Measurements from ENCODE around the gene RPRD1B.
"Not testable (repeated sequence)": the region's sequence is repeated elsewhere in the genome, so short reads cannot be mapped to it uniquely, and the experiment has no call there.

RPRD1B gene

DNA sequence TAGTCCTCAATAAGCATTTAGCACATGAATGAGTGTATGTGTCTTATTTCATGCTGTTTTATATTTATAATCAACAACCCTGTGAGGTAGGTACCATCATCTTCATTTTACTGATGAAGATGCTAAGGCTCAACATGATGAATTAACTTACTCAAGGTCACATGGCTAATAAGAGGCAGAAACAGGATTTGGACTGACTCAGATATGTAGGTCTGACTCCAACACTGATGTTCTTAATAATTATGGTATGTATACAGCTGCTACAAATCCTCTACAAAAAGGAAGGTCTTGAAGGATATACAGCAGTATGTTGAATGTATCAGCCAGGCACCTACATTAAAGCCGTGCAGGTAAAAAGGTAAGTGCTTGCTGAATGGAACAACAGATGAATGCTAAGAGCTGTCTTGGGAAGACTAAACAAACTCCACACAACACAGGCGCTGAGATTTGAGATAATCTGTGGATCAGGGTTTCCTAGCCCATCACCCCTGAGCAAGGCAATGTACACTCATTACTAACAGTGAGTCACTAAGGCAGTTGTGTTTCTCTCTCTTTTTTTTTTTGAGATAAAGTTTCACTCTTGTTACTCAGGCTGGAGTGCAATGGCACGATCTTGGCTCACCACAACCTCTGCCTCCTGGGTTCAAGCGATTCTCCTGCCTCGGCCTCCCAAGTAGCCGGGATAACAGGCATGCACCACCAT lies 32.2 kb upstream of the RPRD1B start:
- DNase-seq (ENCODE audit: low read depth, low spot score), result no peak

DNA sequence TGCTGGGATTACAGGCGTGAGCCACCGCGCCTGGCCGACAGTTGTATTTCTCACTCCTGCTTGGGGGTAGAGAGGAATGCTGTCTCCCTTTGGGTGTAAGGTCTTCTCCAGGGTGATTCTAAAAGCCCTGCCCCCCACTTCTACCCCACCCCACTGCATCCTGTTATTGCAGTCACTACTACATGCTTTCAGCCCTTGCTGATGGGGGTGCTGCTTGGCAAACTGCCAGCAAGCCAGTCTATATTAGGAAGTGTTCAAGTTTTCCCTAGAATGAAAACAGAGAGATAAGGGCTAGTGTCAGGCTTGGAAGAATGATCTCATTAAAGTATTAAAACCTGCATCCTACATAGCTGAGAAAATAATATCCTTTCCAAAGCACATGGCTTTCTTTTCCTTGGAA lies 31.6 kb upstream of the RPRD1B start:
- no peak for DNase-seq (ENCODE audit: low read depth, low spot score)

DNA sequence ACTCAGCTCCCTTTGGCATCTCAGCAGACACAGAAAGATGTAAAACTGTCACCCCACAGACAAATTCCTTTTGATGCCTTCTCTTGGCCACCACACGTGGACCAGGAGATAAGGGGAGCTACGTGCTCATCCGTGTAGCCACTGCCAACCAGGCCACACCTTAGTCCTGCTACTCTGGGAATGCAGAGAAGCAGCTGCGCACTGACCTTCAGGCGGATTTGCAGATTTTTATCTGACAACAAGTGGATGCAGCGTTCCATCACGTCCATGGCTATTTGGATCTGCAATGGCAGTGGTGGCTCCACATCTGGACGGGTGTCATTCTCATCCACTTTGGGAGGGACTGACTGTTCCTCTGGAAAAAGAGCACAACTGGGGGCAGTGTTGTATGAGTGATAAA lies 31.1 kb upstream of the RPRD1B start:
- no peak for DNase-seq (ENCODE audit: low read depth, low spot score)

DNA sequence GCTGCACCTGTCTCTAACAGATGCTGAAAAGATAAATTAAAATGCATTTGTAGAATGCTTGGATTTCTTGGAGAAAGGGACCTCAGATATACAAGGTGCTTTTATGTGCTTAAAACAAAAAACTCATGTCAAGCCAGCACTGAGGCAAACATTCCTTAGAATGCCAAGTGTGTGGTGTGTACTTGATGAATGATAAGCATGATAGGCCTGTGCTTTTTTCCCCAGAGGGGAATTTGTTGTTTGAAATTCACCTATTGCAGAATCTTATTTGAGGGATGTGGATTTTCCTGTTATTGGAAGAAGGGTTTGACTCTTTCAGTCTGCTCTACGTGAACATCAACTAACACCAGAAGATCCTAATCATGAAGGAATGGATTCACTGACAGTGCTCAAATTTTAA lies 29.1 kb upstream of the RPRD1B start:
- DNase-seq (ENCODE audit: low read depth, low spot score), result no peak

DNA sequence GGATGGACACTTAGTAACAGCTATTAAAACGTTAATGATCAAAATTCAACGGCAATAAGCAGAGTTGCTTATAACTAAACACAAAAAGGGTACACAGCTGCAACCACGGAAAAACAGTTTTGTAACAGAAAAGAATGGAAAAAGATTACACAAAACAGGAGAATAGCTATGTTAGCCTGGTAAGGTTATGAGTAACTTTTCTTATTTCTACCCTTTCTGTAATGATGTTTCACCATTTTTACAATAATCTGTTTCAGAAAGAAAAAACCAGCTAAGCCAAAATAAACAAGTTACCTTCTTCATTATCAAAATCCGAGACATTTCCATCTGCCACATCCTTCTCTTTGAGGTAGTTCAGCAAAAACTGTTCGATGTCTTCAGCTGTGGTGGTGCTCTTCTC lies 27.6 kb upstream of the RPRD1B start:
- no peak for DNase-seq (ENCODE audit: low read depth, low spot score)

DNA sequence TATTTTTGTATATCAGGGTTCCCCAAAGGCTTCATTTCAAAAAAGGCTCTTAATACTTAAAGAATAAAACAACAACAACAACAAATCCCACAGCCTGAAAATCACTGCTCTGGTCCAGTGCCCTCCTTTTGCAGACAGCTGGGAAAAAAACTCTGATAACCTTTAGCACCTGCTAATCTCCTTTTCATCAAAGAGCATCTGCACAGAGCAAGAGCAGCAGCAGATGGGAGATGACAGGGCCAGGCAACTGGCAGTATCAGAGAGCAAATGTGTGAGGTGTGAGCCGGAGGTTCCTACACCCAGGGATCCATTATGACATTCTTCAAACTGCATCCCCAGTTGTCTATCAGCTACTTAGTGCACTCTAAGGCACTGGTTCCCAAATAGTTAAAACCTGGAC lies 26.0 kb upstream of the RPRD1B start:
- DNase-seq (ENCODE audit: low read depth, low spot score), result no peak

DNA sequence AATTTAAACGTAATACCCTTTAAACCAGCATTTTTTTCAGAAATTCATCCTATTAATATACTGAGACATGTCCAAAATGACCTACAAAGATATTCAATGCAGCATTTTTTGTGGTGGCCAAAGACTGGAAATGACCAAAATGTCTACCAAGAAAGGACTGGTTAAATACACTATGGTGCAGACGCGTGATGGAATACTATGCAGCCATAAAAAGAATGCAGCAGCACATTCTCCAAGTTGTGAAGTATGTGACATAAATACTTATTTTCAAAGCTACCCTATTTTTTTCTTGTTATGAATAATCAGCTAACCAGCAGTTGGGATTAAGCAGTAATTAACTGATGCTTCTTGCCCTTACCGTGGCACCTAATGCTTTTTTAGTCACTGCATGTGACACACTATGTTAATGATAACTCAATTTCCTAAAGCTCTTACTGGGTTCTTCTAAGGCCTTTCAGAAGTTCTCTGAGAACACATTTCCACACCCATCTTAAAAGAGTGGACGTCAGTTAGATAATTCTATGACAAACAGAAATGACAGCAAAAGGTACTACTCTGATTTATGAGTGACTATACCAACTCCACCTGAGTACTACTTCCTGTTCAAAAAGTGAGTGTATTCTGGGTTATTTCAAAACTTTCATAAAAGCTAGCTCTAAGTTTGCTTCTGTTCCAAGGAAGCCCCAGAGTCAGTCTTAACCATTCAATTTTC lies 25.2 kb upstream of the RPRD1B start:
- DNase-seq (ENCODE audit: low read depth, low spot score), result no peak

DNA sequence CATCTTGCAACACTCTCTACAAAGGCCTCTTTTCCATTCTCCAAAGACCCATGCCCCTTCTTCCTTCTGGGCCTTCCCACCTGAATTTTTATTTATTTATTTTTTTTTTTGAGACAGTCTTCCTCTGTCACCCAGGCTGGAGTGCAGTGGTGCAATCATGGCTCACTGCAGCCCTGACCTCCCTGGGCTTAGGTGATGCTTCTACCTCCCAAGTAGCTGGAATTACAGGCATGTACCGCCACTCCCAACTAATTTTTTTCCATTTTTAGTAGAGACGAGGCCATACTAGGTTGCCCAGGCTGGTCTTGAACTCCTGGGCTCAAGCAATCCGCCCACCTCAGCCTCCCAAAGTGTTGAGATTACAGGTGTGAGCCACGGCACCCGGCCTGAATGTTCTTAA lies 24.1 kb upstream of the RPRD1B start:
- not testable (repeated sequence) for DNase-seq (ENCODE audit: low read depth, low spot score)

DNA sequence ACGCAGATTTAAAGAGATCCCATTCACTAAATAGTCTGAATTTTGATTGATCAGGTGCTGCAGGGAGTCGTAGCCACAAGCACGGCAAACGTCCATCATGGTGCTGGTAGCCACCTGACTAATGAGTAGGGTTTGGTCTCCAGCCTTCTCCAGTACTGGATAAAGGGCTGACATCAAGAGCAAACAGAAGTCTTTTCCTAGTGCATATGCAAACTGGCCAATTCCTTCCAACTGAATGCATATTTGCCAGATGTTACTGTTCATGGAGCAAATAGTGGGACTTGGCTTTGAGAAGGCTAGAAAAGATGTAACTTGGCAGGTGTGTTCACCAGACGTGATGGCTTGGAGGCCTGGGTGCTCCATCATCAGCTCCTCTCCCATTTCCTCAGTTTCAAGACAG lies 21.9 kb upstream of the RPRD1B start:
- DNase-seq (ENCODE audit: low read depth, low spot score), result no peak

DNA sequence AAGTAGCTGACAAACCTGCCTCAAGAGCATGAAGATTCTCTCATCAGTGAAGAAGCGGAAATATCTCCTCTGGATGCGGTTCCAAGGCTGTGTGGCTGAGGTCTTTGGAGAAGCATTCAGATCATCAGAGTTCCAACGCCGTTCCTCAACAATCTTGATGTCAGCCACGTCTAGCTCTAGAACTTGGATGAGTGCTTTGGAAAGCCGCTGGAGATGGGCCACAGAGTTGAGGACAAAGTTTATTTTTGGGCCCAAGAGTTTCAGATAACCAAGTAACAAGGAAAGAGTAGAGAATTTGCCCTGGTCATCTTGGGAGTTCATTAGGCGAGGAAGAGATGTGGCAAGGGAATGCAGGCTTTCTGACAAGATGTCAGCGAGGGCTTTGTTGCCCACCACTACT lies 21.2 kb upstream of the RPRD1B start:
- DNase-seq (ENCODE audit: low read depth, low spot score), result no peak

DNA sequence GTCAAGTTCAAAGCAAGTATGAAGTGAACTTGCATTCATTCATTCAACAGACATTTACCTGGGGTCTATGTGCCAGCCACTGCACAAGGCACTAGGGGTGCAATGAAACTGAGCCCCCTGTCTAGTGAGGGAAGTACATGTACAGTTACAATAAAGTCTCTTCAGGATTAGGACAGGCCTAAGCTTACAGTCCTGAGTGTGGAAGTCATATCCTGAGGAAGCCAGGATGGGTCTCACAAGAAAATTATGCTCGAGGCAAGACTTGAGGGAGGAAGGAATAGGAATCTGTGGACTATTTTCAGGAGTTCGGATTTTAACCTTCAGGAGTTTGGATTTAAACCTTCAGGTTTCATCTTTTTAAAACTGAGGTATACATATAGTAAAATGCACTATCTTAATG lies 19.7 kb upstream of the RPRD1B start:
- no peak for DNase-seq (ENCODE audit: low read depth, low spot score)

DNA sequence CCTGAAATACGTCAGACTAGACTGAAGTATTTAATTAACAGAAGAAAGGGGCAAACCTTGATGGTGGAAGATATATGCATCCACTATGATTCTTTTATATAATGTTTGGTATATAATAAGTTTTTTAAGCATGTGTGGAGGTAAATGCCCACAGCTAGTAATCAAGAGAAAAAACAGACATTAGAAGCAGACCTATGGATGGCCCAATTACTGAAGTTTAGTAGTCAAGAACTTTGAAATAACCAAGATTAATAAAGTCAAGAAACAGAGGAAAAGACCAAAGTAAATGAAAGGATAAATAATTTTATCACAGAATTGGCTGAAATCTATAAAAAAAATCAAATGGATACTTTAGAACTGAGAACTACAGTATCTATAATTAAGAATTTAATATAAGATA lies 15.6 kb upstream of the RPRD1B start:
- DNase-seq (ENCODE audit: low read depth, low spot score), result no peak

DNA sequence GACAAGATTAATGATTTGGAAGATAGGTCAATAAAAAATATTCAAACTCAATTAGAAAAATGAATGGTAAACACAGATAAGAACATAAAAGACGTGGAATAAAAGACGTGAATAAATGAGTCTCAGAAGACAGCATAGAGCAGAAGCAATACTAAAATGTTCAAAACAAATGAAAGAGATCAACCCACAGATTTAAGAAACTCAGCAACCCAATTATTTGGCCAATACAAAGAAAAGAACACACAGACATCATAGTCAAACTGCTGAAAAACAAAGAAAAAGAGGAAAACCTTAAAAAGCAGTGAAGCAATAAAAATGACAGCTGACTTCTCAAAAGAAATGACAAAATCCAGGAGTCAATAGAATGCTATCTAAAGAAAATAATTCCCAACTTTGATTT lies 15.2 kb upstream of the RPRD1B start:
- no peak for DNase-seq (ENCODE audit: low read depth, low spot score)

DNA sequence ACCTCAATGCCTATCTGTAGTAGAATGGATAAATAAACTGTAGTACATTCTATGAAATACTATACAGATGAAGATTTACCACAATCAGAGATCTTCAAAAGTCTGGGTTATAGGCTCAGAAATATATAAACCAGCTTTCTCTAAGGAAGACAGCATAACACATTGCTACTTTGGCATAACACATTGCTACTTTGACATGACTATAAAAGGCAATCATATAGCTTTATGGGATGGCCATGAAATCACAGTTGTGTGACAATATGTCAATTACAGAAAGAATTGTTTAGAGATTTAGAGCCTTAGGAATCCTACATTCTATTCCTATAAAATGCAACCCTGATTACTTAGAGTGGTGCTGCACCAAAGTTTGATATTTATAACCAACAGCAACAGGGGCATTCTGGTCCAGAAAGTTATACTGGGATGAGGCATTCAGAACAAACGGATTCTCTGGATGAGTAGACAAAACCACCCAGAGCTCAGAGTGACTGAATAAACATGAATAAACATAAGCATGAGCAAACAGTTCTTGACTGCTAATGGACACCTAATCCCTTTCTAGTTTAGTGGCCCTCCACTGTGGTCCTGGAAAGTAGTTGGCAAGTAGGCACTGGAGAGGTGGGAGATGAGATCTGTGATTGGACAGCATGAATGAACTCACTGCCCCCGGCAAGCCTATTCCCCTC lies 12.3 kb upstream of the RPRD1B start:
- DNase-seq (ENCODE audit: low read depth, low spot score), result no peak

DNA sequence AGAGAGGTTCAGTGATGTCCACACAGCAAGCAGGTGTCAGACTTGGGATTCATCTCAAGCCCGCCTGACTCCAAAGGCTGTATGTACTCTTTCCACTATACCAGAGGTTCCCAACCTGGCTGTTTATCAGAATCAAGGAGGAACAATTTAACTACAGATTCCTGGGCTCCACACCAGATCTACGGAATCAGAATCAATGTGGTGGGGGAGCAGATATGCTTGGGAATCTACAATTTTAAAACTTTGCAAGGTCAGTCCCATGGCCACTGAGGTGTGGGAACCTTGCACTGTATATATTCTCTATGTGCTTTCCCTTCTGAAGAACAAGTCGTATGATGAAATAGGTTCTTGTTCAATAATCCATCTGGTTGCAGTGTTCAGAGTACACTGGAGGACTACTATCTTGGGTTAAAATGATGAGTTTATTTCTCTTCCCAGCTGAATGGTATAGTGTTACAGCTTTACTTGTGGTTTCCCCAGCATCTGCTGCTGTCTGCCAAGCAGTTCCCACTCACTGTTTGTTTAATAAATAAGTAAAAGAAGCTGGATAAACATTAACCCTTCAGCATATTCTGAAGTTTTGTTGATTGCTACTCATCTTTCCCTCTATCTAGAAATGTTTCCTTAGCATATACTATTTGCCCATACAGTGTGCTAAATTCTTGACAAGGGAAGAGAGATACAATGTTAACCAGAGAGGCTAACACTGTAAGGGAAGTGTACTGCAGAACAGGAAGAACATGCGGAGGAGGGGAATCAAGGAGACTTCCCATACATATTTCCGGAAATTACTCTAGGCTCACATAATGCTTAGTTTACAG lies 10.2 kb upstream of the RPRD1B start:
- no peak for DNase-seq (ENCODE audit: low read depth, low spot score)

DNA sequence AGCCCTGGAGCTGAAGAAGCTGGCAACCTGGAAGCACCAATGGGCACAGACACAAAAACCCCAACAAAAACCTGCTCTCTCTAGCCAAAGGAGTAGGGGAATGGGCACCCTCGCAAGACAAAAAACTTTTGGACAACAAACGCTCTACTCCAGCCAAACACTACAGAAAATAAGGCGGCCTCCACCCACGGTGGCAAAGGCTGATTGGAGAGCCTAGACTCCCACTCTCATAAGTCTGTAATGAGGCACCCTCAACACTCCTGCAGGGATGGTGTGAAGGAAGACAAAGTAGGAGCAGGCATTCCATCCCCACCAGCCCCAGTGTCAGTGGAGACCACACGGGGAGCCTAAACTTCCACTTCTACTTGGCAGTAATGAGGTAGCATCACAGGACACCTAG lies 9.1 kb upstream of the RPRD1B start:
- no peak for DNase-seq (ENCODE audit: low read depth, low spot score)

DNA sequence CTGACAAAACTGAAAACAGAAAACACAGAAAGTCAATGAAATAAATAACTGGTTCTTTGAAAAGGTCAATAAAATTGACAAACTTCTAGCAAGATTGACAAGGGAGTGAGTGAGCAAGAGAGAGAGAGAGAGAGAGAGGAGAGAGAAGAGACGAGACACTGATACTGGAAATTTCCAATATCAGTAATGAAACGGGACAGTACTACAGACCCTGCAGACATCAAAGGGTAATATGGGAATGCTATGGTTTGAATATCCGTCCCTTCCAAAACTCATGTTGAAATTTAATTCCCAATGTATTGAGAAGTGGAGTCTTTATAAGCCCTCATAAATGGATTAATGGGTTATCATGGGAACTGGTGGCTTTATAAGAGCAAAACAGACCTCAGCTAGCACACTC lies 4.1 kb upstream of the RPRD1B start:
- DNase-seq (ENCODE audit: low read depth, low spot score), result no peak

DNA sequence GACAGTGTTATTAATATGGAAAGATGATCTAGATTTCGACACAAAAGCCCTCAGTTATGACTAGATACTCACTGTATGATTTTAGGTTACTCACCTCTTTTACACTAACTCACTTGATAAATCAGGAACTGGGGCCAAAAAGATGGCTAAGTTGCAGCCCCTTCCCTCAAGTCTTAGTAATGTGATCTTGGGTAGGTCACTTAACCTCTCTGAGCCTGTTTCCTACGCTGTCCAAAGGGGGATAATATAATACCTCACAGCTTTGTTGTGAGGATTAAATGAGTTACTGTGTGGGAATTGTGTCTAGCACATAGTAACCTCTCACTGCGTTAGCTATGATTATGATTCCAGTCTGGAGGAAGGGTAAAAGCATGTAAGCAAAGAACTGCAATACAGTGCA lies 1.6 kb upstream of the RPRD1B start:
- no peak for DNase-seq (ENCODE audit: low read depth, low spot score)

DNA sequence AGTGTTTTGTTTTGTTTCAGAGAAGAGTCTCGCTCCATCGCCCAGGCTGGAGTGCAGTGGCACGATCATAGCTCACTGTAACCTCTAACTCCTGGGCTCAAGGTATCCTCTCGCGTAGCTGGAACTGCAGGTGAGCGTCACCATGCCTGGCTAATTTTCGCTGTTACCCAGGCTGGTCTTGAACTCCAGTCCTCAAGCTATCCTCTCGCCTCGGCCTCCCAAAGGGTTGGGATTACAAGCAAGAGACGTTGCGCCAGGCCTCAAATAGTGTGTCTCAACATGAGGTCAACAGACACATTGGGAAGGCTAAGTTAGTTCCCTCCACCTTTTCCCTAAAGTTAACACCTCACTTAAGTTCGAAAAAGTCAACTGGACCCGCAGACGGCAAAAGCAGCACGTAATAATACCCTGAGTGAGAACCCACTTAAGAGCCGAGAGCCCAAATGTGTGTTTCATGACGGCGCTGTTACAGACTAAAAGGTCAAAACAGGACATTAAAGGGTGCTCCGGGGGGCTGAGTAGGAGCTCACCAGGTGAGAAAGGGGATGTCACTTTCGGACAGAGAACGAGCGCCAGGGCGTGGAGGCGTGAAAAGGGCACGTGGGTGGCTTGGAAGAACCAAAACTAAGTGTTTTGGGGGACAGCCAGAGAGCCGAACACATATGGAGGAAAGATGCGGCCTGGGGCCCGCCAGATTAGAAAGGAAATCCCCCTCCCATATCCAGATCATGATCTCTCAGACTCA lies 789 bp upstream of the RPRD1B start:
- no peak for DNase-seq (ENCODE audit: low read depth, low spot score)

DNA sequence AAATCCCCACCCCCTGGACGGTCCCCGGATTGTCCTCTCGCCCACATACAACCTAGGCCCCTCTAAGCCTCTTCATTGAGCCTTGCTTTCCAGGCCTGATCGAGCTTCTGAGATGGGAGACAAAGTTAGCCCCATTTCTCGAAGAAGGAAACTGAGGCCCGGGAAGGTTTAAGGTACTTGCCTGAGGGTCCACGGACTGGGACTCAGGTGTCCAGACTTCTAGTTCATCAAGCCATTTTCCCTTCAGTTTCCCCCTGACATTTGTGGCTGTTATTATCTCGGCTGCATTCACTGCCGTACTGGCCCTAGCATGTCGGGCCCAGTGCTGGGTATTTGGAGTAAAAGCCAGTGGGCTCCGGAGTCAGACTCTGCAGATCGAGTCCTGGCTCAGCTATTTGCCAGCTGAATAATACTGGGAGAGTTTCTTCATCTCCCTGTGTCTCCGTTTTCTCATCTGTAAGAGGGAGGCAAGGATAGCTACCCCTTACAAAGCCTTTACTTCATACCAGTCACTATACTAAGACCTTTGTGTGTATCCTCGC lies 633 bp downstream of the RPRD1B start:
- no peak for DNase-seq (ENCODE audit: low read depth, low spot score)

DNA sequence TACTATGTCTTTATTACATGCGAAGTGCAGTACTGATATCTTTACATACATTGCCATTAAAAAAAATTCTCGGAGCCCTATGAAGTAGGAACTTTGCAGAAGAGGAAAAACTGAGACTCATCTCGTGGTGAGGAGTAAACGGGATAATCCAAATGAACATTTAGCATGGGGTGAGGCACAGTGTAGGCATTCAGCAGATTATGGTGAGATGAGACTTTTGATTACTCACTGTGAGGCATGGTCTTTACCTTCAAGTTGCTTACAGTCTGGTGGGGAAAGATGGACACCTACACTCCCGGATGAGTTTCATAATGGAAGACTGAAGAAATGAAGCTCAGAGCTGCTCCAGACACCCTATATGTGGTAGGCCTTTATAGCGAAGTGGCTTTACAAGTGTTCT lies 1.4 kb downstream of the RPRD1B start:
- no peak for DNase-seq (ENCODE audit: low read depth, low spot score)

All from activated CD4-positive, CD25-positive, alpha-beta regulatory T cell treated with anti-CD3 and anti-CD28 coated beads, Interleukin-2, amount 50 U/mL, for 16 hours (primary cell).